Subcutaneous preadipocyte (primary cell): Measurements from ENCODE around the gene ATP6V0A1. TPM values are rescaled to one million over a fixed set of nuclear protein-coding genes. Genes with fewer than 3 reads are reported as not detected.

Source experiments
- small RNA-seq: library from RNA; depleted of rRNA; stranded (forward); fragments of <200 nt; gene quantifications from one replicate; pipeline ENCODE3, GENCODE V24; 2012
- total RNA-seq: library from RNA; depleted of rRNA; stranded (reverse); fragments of >200 nt; gene quantifications from 2 replicates; pipeline ENCODE4 v1.2.3, GENCODE V29; 2012

Gene ATP6V0A1
- total RNA-seq, result 59.9 and 60.8 TPM in 2 replicates

DNA sequence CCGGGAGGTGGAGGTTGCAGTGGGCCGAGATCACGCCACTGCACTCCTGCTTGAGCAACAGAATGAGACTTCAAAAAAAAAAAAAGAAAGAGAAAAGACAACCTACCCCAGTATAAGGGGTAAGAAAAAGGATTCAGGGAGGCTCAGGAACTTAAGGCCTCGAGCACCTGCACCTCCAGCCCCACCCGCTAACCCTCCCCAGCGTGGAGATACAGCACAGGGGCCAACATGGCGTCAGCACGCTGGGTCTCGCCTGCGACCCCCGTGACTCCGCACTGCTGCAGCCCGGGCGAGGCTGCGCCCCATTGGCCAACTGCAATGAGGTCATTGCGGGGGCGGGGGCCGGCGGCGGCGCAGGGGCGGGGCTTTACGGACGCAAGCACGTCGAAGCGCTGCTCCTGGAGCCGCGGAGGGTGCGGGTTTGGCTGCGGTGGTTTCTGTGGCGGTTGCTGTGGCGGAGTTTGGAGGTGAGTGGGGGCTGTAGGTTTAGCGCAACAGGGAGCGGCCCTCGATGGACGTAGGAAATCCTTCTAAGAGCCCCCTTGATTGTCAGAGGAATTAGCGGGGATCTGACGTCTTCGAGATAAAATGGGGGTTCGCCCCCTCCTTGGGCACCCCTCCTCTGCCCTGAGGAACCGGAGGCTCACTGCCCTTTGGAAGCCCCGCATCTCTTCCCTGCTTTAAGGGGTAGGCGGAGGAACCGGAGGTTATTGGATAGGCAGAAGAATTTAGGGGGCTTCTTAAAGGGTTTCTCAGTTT is at the start of gene ATP6V0A1:
Gene ATP6V0A1, plus strand, starts transcription at position 382 of the 759 bp plus-strand sequence. CDS start 2,017 bp downstream, outside the sequence.

DNA sequence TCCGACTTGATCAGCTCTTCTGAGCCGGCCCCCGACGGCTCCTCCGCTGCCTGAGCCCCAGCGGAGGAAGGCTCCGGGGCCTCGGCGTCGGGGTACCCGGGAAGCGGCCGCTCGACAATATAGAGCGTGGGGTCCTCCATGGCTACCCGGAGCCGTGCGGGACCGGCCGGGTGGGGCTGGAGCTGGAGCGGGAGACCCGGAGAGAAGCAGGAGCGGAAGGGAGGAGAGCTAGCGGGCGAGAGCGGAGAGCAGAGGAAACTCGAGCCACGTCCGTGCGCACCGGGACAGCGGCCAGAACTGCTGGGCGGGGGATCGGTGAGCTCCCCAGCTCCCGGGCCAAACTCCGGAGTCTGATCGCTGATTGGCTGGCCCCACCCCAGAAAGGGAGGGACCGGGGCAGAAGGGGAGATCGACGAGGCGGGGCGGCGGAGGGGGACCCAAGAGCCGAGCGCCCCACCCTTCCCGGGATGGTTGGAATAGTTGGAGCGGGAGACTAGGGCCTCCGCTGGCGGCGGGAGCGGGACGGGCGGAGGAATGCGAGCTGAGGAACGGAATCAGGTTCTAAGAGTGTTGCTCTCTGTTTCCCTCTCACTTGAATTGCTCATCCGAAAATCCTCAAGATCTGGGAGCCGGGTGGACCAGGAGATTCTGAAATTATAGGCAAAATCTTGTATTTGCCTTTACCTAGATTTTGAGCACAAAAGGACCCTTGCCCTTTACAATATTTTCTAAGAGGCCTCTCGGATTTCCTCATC is 35.5 kb upstream of the ATP6V0A1 start, which contains the start of gene CAVIN1:
Gene CAVIN1, minus strand, starts transcription at position 299 of the 755 bp plus-strand sequence. Its CDS starts 159 bp downstream, at position 140.

DNA sequence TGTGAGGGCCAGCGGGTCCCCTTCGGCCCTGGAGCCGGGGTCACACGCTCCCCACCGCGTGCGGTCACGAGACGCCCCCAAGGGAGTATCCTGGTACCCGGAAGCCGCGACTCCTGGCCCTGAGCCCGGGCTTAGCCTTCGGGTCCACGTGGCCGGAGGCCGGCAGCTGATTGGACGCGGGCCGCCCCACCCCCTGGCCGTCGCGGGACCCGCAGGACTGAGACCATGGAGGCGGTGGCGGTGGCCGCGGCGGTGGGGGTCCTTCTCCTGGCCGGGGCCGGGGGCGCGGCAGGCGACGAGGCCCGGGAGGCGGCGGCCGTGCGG is 77.3 kb downstream of the ATP6V0A1 start, which contains the start of gene NAGLU:
Gene NAGLU, plus strand, starts transcription at position 194 of the 324 bp plus-strand sequence. Its CDS starts 32 bp downstream, at position 226.

DNA sequence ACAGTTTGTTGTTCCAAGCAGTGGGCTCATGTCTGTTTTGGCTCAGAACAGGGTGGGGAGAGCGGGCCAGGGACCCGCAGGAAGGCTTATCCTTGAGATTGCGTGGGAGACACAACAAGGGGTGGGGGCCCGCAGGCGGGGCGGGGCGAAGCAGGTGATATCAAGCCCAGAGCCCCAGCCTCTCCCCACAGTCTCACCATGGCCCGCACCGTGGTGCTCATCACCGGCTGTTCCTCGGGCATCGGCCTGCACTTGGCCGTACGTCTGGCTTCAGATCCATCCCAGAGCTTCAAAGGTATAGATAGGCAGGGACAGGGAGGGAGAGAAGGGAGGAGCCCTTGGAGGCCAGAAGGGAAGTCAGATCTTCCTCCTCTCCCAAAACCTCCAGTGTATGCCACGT is 94.1 kb downstream of the ATP6V0A1 start, which contains the start of gene HSD17B1:
Gene HSD17B1, plus strand, starts transcription at position 188 of the 400 bp plus-strand sequence. Its CDS starts 11 bp downstream, at position 199.

DNA sequence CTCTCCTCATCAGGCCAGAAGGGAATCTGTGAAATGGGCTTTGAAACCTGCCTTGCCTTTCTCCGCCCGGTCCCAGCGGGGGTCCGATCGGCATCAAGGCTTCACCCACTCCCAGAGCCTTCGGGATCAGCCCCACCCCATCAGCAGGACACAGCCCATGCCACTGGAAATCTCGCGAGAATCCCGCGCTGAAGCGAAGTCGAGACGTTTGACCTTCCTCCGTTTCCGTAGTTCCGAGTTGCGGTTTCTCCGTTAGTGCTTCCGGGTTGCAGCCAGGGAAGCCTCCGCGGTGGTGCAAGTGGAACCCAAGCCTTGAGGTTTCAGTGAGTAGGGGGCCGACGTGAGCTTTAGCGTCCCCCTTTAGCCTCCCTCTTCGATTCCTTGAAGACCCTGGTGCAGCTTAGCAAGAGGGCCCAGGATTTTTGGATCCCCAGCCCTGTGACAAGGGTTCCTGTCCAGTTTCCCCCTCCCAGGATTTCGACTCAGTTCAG is 103.3 kb downstream of the ATP6V0A1 start, which contains the start of gene COASY:
Gene COASY, plus strand, starts transcription at position 252 of the 491 bp plus-strand sequence. CDS start 475 bp downstream, outside the sequence.

DNA sequence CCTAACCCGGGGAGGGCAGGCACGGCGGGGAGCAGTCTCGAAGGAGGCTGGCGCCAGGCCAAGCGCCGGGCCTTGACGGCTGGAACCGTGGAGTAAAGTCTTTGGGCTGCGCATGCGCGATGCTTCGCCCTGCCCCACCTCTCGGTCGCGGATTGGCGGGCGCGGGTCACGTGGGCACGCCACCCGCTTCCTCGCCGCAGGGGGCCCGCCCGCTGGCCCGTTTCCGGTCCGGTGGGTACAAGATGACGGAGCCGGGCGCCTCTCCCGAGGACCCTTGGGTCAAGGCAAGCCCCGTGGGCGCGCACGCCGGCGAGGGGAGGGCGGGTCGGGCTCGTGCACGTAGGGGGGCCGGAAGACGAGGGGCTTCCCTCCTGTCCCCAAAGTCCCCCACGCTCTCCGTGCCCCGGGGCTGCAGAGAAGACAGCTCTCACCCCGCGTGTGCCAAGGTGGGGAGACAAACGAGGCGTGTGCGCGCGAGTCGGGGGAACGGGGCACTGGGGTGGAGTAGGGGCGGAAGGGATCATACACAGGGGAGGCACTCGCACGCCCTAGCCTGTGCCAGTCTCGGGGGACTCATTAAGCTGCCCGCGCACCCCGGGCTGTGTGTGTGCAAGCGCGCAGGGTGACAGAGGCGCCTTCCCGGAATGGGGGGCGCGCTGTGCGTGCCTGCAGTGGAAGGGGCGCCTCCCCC is 108.3 kb downstream of the ATP6V0A1 start, which contains the start of gene MLX:
Gene MLX, plus strand, starts transcription at position 218 of the 691 bp plus-strand sequence. Its CDS starts 25 bp downstream, at position 243.

Small RNA genes lying within 50 kb of the gene (small RNA-seq; reads per million reads assigned to genes)
- 0.08 reads per million for gene MIR548AT
- not detected for gene RNU7-97P

Other genes with a start within 250 kb of the ATP6V0A1 start
- 22.0 and 26.2 TPM in 2 replicates for gene STAT5B, start 182.5 kb upstream of the ATP6V0A1 start, total RNA-seq
- 9.6 and 19.1 TPM in 2 replicates for gene STAT5A, start 170.4 kb upstream of the ATP6V0A1 start, total RNA-seq
- gene STAT3, start 70.4 kb upstream of the ATP6V0A1 start, total RNA-seq, result 79.4 and 92.6 TPM in 2 replicates
- 515 and 628 TPM in 2 replicates for gene CAVIN1, start 35.6 kb upstream of the ATP6V0A1 start, total RNA-seq
- gene NAGLU, start 77.4 kb downstream of the ATP6V0A1 start, total RNA-seq, result 25.4 and 29.1 TPM in 2 replicates
- 1.5 and 4.3 TPM in 2 replicates for gene HSD17B1, start 94.0 kb downstream of the ATP6V0A1 start, total RNA-seq
- gene COASY, start 103.3 kb downstream of the ATP6V0A1 start, total RNA-seq, result 16.9 and 26.0 TPM in 2 replicates
- gene MLX, start 108.2 kb downstream of the ATP6V0A1 start, total RNA-seq, result 37.5 and 47.7 TPM in 2 replicates
- gene PSMC3IP, start 118.9 kb downstream of the ATP6V0A1 start, total RNA-seq, result 5.1 and 8.0 TPM in 2 replicates
- 41.5 and 53.2 TPM in 2 replicates for gene RETREG3, start 150.5 kb downstream of the ATP6V0A1 start, total RNA-seq
- gene TUBG1, start 150.8 kb downstream of the ATP6V0A1 start, total RNA-seq, result 55.9 and 60.2 TPM in 2 replicates
- 12.9 TPM in 2 replicates for gene TUBG2, start 200.4 kb downstream of the ATP6V0A1 start, total RNA-seq
- 11.8 and 12.9 TPM in 2 replicates for gene PLEKHH3, start 218.1 kb downstream of the ATP6V0A1 start, total RNA-seq
- gene CCR10, start 223.0 kb downstream of the ATP6V0A1 start, total RNA-seq, result 2.2 and 3.9 TPM in 2 replicates
- gene CNTNAP1, start 223.7 kb downstream of the ATP6V0A1 start, total RNA-seq, result 15.8 and 16.8 TPM in 2 replicates